GM19238 (cell line): ENCODE results near the gene UBB.

Experiments
- DNase-seq: peaks from one replicate; pipeline ENCODE4 v3.0.0; 2011; ENCODE audit warnings: low spot score; ENCODE audit not compliant: insufficient read length

Gene UBB

DNA sequence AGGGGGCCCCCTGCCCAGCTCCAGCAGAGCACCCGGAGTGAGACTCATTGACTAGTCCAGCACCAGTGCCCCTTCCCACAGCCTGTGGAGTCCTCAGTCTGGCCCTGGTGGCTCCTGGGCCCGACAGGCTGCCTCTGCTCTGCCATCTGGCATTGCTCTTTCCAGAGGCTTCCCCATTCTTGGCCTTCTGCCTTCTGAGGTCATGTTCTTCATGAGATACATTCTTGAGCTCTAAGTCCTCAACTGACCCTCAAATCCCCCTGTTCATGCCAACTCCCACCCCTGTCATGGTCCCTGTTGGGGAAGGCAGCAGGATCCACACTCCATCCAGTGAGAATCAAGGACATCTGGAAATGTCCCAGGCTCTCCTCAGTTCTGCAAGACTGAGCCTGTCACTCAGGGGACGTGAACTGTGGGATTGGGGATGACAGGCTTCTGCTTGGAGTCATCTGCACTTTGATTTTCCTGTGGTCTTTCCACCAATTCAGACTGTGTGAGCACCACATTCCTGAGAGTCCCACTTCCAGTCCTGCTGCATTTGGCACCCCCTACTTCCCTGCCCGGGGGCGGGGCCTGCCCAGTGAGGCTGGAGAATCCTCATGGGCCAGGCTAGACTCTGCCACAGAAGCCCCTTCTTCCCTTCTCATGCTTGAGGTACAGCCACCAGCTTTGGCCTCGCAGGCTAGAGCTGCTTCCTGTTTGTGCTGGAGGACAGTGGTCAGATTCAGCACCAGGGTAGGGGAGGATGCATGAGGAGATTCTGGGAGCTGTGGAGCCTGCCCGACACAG lies 37.2 kb downstream of the UBB start:
- DNase-seq = no peak

DNA sequence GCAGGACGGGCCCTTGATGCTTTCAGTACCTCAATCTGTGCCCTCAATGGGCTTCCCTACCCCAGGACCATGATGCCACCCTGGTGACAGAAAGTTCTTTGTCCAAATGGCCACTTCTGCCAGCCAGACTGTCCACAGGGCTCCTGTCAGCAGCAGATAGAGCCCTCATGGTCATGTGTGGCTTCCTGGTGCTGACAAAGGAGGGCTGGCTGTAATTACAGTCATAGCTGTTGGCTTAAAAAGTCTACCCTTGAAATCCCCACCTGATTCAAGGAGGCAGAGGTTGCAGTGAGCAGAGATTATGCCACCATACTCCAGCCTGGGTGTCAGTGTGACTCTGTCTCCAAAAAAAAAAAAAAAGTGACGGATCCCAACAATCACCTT lies 37.8 kb downstream of the UBB start:
- no peak for DNase-seq

DNA sequence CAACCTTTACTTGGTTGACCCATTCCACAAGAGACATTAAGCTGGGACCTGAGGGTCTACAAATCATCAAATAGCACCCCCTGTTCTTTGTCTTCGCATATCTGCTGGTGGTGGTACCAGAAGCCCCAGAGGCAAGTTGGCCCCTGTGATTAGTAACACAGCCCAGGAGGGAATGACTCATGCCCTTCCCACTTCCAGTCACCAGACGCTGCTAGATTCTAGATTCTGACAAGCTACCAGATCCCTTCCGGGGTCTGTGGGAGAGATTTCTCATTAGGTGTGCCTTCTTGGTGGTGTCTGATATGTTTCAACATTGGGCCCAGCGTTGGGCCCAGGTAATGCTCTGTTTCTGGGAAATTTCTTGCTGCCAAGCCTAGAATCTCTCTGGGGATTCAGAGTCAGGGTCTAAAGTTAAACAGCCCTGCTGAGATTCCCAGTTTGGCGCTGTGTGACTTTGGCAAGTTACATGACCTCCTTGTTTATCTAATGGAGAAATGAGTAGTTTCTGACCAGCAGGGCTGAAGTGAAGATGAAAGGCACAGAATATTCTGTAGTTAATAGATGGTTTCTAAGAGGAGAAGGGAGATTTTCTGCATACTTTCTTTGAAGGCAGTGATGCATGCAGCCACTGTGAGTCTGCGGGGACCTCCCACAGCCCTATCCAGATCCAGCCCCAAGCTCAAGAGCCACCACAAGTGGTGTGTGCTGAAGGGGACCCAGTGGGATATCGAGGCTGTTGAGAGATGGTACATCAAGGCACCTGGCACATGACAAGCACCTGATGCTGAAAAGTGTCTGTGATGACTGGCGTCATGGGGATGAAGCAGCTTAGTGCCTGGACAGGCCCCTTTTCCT lies 38.4 kb downstream of the UBB start:
- no peak for DNase-seq

DNA sequence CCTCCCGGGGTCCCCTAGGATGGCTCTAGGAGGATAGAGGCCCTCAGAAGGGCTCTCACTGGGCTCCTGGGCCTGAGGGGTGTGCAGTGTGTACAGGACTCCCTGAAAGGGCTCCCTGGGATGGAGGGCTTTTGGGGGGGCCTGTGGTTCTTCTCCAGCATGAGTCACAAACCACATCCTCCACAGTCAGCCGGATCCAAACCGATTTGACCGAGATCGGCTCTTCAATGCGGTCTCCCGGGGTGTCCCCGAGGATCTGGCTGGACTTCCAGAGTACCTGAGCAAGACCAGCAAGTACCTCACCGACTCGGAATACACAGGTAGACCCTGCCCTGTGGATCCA lies 39.0 kb downstream of the UBB start:
- DNase-seq = no peak

DNA sequence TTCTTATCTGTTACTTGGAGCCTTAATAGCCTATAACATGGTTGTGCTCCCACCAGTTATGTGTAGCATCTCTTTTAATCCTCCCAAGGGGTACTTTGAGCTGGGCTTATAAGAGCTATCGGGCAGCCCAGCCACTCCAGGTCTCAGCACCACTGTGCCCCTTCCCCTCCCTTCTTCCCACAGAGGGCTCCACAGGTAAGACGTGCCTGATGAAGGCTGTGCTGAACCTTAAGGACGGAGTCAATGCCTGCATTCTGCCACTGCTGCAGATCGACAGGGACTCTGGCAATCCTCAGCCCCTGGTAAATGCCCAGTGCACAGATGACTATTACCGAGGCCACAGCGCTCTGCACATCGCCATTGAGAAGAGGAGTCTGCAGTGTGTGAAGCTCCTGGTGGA lies 41.5 kb downstream of the UBB start:
- no peak for DNase-seq

DNA sequence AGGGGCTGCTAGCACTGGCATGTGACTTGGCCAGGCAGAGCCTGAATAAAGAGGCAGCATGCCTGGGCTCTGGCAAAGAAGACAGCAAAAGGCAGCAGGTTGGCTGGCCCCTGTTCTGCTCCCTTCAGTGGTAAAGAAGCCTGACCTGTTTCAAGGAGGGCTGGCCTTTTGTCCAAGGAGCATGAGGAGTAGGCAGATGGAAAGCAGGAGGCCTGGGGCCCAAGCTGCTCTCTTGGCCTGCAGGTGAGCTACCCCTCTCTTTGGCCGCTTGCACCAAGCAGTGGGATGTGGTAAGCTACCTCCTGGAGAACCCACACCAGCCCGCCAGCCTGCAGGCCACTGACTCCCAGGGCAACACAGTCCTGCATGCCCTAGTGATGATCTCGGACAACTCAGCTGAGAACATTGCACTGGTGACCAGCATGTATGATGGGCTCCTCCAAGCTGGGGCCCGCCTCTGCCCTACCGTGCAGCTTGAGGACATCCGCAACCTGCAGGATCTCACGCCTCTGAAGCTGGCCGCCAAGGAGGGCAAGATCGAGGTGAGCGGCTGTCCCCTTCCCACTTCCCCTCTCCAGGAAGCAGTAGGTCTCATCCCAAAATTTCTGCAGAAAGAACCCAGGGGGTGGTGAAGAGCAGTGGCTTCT lies 42.5 kb downstream of the UBB start:
- no peak for DNase-seq

DNA sequence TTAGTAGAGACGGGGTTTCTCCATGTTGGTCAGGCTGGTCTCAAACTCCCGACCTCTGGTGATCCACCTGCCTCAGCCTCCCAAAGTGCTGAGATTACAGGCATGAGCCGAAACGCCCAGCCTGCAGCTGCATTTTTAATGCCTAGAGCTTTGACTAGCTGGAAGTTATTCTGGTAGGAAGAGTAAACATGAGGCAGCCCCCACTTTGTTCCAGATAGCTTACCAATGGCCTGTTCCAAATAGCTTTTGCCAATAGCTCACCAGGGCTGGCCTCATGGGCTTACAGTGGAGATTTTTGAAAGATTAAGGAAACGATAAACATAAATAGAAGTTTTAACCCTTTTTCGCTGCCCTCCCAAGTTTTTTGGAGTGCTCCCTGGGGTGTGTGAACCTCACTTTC lies 44.3 kb downstream of the UBB start:
- DNase-seq = no peak

DNA sequence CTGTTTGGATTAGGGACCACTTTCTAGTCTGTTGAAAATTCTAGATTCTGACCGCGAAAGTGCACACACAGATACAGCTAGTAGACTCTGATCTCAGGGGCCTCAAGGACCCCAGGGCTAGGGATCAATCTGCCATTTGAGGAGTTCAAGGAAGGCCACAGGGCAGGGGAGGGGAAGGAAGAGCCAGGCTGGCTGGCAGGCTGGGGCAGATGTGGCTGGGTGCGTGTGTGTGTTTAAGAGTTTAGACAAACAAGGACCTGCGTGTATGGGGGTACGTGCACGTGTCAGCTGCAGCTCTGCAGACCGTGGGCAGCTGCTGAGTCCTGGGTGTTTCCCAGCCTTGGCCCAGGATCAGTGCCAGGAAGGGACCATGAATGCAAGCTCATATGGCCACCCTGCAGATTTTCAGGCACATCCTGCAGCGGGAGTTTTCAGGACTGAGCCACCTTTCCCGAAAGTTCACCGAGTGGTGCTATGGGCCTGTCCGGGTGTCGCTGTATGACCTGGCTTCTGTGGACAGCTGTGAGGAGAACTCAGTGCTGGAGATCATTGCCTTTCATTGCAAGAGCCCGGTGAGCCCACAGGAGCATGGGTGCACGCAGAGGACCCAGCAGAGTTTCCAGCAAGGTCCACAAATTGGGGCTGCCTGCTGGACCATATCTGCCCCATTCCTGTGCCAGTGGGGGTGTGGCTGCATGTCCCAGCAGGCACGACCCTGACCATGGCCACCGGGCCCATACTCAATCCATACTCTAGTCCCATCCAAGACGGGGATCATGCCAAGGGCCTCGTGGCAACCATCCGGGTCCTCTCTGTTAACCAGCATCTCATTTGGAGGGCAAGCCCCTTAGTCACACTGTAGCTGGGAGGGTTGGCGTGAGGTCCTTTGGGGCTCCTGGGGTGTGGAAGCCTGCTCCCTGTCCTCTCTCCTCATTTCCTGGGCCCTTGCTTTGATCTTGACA lies 45.1 kb downstream of the UBB start:
- no peak for DNase-seq

DNA sequence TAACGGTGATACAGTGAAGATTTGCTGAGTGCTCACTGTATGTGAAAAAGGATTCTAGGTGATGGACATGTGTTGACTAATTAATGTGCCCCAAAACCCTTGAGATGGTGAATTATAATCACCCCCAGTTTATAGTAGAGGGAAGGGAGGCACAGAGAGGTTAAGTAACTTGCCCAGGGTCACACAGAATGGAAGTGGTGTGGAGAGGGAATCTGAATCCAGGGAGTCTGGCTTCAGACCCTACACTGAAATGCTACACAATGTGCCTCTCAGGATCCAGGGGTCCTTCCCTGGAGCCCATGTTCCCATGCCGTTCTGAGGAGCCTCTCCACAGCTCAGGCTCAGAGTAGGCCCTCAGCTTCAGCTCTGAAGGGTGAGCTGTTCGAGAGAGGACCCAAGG lies 46.1 kb downstream of the UBB start:
- no peak for DNase-seq

DNA sequence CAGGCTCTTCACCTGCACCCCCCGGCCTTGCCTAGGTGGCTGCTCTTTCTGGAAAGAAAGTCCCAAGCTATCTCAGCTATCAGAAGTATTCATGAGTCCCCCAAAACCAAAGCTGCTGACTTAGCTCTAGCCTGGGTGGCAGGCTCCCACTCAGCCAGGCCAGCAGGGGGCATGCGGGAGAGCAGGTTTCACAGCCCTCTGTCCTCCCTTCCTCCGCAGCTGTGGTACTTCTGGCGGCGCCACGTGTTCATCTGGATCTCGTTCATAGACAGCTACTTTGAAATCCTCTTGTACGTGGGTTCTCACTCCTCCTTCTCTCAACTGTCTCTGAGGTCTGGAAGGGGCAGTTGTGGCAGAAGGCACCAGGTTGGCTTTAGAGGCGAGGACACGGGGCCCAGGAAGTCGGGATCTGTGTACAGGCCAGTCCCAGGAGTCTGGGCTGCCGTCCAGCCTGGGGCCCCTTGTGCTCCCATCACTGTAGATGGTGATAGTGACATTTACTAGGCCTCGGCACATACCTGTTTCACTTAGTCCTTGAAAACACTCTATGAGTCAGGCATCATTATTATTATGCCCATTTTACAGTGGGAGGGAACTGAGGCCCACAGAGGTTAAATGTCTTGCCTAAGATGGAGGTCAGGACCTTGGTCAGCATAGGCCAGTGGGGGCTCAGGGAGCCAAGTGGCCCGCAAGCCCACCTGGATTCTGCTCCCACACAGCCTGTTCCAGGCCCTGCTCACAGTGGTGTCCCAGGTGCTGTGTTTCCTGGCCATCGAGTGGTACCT lies 47.4 kb downstream of the UBB start:
- no peak for DNase-seq

DNA sequence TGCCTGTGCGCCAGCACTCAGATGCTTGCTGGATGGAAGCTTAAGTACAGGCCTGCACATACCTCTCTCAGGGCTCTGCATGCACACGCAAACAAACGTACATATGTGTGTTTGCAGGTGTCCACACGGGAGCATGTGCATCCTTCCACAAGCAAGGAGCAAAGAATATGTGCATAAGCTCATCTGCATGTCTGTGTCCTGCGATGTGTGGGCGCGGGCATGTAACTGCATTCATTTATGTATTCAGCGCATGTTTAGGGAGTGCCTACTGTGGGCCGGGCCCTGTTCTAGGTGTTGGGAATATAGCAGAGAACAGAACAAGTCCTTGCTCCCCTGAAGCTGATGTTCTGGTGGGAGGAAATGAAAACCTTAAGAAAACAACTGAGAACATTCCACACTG lies 48.2 kb downstream of the UBB start:
- no peak for DNase-seq

DNA sequence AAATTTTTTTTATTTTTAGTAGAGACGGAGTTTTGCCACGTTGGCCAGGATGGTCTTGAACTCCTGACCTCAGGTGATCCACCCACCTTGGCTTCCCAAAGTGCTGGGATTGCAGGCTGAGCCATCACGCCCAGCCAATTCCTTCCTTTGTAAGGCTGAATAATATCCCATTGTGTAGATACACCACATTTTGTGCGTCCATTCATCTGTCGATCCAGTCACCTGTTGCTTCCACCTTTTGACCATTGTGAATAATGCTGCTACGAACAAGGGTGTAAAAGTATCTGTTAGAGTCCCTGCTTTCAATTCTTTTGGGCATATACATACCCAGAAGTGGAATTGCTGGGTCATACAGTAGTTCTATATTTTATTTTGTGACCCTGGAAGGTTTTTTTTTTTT lies 49.8 kb downstream of the UBB start:
- DNase-seq = no peak

DNA sequence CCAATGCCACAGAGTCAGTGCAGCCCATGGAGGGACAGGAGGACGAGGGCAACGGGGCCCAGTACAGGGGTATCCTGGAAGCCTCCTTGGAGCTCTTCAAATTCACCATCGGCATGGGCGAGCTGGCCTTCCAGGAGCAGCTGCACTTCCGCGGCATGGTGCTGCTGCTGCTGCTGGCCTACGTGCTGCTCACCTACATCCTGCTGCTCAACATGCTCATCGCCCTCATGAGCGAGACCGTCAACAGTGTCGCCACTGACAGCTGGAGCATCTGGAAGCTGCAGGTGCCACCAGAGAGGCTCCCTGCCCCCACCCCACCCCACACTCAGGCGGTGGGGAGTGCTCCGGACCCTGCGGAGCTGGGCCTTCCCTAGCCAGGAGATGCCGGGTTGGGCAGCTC lies 51.1 kb downstream of the UBB start:
- no peak for DNase-seq
